ENCODE data around the gene LRRC14B.

DNA sequence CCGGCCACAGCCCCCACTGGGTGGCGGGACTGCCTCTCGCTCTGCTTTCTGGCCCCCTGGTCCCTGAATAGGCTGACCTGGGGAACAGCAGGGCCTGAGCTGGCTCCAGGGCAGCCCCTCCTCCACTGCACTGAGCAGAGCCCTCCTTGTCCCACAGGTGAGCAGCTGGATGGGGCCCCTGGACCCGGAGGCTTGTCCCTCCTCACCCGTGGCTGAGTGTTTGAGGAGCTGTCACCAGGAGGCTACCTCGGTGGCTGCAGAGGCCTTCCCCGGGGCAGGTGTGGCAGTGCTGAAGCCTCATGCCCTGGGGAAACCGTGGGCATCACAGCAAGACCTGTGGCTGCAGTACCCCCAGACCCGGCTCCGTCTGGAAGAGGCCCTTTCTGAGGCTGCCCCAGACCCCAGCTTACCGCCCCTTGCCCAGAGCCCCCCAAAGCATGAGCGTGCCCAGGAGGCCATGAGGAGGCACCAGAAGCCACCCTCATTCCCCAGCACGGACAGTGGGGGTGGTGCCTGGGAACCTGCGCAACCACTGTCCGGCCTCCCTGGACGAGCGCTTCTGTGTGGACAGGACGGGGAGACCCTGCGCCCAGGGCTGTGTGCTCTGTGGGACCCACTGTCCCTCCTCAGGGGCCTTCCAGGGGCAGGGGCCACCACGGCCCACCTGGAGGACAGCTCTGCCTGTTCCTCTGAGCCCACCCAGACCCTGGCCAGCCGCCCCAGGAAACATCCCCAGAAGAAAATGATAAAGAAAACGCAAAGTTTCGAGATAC, 28.5 kb upstream of the LRRC14B start:
- TF ChIP-seq CTCF (IDR thresholded peaks at IDR 0.05) (no peak), POLR2A (IDR thresholded peaks at IDR 0.05) (no peak), POLR2AphosphoS5 (IDR thresholded peaks at IDR 0.05) (no peak)

Measured in suprapubic skin (tissue), 4 donors.